HG03280 (cell line): ENCODE results near the gene JAKMIP2.
"Not testable (repeated sequence)": the region's sequence is repeated elsewhere in the genome, so short reads cannot be mapped to it uniquely, and the experiment has no call there.

ENCODE experiments used
- ATAC-seq: cut with Tn5 transposase; IDR thresholded peaks from one replicate; pipeline ENCODE4 v1.9.1; 2021; ENCODE audit warnings: mild to moderate bottlenecking, moderate library complexity; ENCODE audit not compliant: unreplicated experiment

JAKMIP2 gene

GRCh38 chr5:147782110-147783028, at the start of gene JAKMIP2:
Gene JAKMIP2 (minus strand): TSS chr5:147782728. CDS start chr5:147671806, 110,922 bp downstream.
- ATAC-seq, result peak; percentile 92

DNA sequence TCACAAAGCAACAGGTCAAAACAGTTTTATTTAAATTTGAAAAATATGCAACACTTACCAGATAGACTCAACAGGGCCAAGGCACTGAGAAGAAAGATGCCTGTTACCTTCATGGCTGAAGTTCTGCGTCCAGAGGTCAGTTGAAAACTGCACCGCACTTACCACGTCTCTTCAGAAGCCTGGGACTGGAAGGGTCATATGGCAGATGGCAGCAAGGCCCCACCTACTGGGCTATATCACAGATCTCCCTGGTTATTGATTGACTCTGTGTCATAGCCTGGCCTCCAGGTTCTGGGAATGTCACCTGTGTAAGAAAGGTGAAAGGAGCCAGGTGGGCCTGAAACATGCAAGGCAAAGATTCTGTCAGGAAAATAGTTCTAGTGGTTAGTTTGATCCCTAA, 48.9 kb upstream of the JAKMIP2 start, which contains the start of gene SPINK1:
Gene SPINK1 (minus strand): TSS at position 207 of the 400 bp plus-strand sequence. CDS start 94 bp downstream, at position 113.
- no peak for ATAC-seq

DNA sequence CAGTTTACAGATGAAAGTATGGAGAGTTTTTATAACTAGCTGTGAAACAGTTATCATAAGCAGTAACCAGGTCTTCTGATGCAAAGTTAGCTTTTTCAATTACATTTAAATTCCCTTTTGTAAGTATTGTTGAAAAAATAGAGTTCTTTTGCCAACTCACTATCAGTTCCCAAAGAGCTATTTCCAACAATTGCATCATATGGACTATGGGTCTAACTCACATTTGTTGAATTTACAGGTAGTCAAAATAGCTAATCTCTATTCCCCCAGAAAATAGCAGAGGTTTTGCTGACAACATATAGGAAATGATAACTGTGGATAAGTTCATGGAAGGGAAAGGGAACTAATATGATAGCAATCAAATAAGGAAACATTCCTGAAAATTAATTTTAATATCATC, 47.5 kb upstream of the JAKMIP2 start:
- no peak for ATAC-seq

GRCh38 chr5:147827017-147827416, 44.5 kb upstream of the JAKMIP2 start:
- ATAC-seq, result not testable (repeated sequence)

DNA sequence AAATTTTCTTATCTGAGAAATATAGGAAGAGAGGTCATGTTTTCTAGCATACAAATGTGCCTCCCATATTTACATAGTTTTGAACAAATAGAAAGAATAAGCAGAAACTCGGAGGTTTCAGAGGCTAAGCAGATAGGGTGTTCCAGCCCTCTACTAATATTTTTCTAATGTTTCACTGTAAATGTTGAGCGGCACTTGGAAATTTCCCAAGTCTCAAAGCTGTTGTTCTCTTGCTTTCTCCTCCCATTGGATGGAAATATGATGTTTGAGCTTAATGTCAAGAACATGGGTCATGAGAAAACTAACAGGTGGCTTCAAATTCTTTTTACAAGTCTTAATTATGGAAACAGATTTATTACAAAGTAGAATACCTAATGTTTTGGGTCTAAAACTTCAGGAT, 43.8 kb upstream of the JAKMIP2 start:
- ATAC-seq, result no peak

DNA sequence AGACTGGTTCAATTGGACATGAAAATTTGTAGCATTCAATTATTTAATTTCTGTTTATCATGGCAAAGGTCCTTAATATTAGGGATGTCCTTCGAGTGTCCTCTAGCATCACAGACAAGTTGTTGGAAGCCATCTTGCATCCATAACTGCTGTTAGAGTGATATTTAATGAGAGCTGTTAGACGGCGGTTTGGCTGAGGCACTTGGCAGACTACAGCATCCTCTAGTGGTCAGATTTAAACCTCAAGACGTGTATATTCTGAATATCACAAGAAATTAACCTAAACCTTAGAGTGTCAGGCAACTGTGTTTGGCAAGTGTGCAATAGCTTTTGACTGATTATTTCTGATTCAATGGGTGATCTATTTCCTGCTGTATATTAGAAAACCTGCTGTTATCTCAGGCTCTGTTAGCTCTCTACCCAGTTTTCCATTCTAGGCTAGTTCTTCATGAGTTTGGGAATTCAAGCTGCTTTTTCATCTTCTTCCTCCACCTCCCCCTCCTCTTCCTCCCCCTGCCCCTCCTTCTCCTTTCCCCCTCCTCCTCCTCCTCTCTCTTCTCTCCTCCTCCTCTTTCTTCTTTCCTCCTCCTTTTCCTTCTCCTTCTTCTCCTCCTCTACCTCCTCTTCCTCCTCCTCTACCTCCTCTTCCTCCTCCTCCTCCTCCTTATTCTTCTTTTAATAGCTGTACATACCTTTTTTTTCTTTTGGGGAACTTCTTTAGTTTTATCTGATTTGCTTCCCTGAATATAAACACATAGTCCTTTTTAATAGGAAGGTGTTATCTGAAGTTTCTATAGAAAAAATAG, 40.4 kb upstream of the JAKMIP2 start:
- peak; percentile 88 for ATAC-seq

DNA sequence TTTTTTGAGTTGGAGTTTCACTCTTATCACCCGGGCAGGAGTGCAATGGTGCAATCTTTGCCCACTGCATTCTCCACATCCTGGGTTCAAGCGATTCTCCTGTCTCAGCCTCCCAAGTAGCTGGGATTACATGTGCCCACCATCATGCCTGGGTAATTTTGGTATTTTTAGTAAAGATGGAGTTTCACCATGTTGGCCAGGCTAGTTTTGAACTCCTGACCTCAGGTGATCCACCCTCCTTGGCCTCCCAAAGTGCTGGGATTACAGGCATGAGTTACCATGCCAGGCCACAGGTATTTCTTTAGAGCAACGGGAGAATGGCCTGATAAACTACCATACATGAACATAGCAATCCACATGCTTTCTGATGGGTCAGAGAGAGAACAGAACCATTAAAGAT, 39.7 kb upstream of the JAKMIP2 start:
- not testable (repeated sequence) for ATAC-seq

GRCh38 chr5:147821766-147822165, 39.2 kb upstream of the JAKMIP2 start:
- ATAC-seq, result no peak

DNA sequence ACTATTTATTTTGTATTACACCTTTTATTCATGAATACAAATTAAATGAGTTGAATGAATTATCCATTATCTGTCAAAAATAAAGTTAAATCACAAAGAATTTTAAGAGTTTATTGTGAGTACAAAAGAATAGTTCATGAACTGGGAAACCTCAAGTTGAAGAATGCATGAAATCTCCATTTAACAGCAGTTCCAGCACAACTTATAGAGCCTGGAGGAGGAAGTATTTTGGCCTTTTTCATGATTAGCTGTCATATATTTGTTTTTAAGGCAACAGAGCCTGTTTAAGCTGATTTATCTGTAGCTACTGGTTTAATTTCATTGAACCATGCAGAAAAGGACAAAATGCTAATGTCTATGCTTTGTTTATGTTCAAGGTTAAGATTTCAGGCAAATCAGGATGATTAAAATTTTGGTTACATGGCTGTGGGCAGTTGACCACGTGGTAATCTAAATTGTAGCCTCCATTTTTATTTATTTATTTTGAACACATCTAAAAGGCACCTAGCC, 36.8 kb upstream of the JAKMIP2 start:
- no peak for ATAC-seq

GRCh38 chr5:147818290-147818689, 35.8 kb upstream of the JAKMIP2 start:
- no peak for ATAC-seq

GRCh38 chr5:147813696-147814095, 31.2 kb upstream of the JAKMIP2 start:
- no peak for ATAC-seq

GRCh38 chr5:147809830-147810666, 27.5 kb upstream of the JAKMIP2 start:
- ATAC-seq, result no peak

- ATAC-seq, result peak; percentile 73
Measured at GRCh38 chr5:147805030-147805454, 22.5 kb upstream of the JAKMIP2 start.

GRCh38 chr5:147804334-147804733, 21.8 kb upstream of the JAKMIP2 start:
- no peak for ATAC-seq

DNA sequence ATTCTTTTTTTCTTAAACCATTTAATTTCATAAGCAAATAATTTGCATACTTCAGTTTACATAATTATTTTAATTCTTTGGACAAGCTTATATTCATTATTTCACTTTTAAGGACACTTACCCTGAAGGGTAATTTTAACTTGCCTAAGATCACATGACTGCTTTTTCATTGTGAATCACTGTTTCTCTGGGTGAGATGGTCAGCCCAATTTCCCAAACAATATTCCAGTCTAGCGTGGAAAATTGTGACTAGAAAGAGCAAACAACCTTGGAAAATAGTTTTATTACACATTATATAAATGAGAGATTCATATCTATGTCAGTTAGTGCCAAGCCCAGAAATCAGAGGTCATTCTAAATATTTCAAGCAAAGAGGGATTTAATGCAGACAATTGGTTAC, 21.4 kb upstream of the JAKMIP2 start:
- no peak for ATAC-seq

GRCh38 chr5:147803161-147803560, 20.6 kb upstream of the JAKMIP2 start:
- ATAC-seq, result not testable (repeated sequence)

DNA sequence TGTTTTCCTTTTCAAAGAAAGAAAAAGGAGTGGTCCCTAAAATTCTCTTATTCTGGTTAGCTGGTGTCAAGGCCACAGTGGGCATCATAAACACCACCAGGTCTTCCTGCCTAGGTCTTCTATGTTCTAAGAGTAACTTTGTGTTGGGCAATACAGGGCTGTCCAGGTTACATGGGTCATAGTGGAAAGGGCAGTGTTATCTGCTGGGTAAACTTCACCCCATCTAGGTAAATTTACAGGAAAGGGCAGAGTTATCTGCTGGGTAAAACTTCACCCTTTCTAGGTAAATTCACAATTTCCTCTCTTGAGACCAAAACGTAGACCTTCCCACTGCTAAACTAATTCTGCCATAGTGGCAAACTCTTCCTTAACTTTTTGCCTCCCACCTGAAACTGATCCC, 18.9 kb upstream of the JAKMIP2 start:
- no peak for ATAC-seq

DNA sequence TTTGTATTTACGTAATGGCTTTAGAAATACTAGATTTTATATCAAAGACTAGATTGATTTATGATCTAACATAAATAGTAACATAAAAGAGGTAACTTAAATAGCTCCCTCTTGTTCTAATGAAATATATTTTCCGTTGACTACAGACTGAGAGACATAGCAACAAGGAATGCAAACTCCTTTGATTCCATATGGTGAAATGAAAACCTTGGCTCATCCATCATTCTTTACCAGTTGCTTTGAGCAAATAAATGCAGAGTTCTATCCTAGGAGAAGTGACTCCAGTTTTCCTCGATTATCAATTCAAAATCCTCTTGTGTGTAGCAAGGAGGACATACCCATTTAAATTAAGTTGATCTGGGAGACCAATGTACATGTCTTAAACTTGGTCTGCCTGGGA, 18.0 kb upstream of the JAKMIP2 start:
- ATAC-seq, result no peak

DNA sequence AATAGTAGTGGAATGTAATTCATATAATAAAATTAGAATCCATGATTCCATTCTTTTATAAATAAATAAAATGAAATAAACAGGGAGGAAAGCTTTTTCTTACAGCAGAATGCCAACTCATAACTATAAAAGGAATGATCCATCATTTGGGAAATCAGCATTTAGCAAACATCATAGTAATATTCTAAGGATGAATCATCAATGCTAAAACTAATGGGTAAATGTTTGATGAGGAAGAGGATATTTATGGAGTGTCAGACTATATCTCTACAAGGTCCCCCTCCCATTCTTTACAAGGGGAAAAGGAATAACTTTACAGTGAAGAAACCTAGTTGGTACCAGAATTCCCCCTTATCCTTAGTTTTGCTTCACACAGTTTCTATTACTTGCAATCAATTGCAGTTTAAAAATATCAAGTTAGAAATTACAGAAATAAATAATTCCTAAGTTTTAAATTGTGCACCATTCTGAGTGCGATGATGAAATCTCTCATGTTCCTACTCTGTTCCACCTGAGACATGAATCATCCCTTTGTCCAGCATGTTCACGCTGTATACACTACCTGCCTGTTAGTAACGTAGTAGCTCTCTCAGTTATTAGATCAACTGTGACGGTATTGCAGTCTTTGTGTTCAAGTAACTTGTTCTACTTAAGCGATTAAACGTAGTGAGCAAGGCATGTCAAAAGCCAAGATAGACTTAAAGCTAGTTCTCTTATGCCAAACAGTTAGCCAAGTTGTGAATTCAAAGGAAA, 14.2 kb upstream of the JAKMIP2 start:
- no peak for ATAC-seq

DNA sequence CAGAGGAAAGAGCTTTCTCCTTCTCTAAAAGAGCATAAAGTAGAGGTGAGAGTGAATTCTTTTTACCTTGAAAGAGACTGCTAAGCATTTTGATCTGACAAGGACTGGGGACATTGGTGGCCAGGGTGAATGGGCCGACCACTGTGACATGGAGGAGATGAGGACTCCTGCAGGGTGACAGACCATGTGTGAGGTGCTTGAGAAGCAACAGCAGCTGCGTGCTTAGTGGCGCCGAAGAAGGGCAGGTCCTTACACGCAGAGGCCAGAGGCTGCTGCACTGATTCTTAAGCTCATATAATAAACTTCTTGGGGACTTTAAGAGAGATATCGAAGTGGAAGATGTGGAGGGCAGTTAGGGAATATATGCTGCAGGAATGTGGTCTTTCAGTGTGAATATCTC, 8.7 kb upstream of the JAKMIP2 start:
- ATAC-seq, result no peak
